HCT116 (cell line): Measurements from ENCODE around the gene UTS2B. TPM values are rescaled to one million over a fixed set of nuclear protein-coding genes. Genes with fewer than 3 reads are reported as not detected.

ENCODE experiments used
- ATAC-seq: fragments of 200-7000 bp; cut with Tn5 transposase; 2 replicates; pipeline ENCODE4 v1.9.1; 2020; ENCODE audit warnings: mild to moderate bottlenecking, moderate library complexity
- BruUV-seq: library from RNA; stranded (reverse); fragments of 400-500 nt; replicated peaks from 2 replicates; lab custom pipeline; 2021; lab: Mats Ljungman, UMichigan
- CTCF ChIA-PET: fragments of 300-600 bp; sonication (Branson Sonifier 250); formaldehyde crosslinking; loops from one replicate; lab custom pipeline; 2021; ENCODE audit warnings: antibody characterized with exemption; lab: Charles Lee
- POLR2A ChIA-PET: fragments of 300-600, 350-600 bp; sonication (Branson Sonifier 250); formaldehyde crosslinking; loops from one replicate; lab custom pipeline; 2021; ENCODE audit warnings: antibody characterized with exemption; lab: Charles Lee
- RAD21 ChIA-PET, 2 experiments: fragments of 300-600 bp; sonication (Branson Sonifier 250); formaldehyde crosslinking; loops; one replicate each; lab custom pipeline; 2023; ENCODE audit warnings: low total read pairs in 2 of 2; ENCODE audit not compliant: uncharacterized antibody in 2 of 2, unreplicated experiment in 2 of 2, low non-redundant PET in 1 of 2; lab: Charles Lee
- DNase-seq: peaks from one replicate; pipeline ENCODE4 v3.0.0-alpha.2; 2010; ENCODE audit warnings: low read depth, low spot score
- H2AFZ ChIP-seq: fragments of 200-600 bp; shearing (Covaris generic), sonication (generic); 2 replicates; pipeline ENCODE4 v1.6.1; 2017; ENCODE audit warnings: low read depth, mixed run types, mixed read lengths, antibody characterized with exemption, low read length; ENCODE audit not compliant: poor library complexity, severe bottlenecking
- H3K27ac ChIP-seq: 2 replicates; pipeline ENCODE4 v1.5.1; 2012; ENCODE audit warnings: low read depth, low read length
- H3K27me3 ChIP-seq: fragments of 200-600 bp; sonication (generic); 2 replicates; pipeline ENCODE4 v1.6.1; 2016; ENCODE audit warnings: mixed run types, low read length, mixed read lengths; ENCODE audit not compliant: insufficient read depth
- H3K36me3 ChIP-seq, 2 experiments: fragments of 200-500 bp in 1 of 2; fragments of 200-600 bp in 1 of 2; sonication (Bioruptor generic) in 1 of 2; sonication (generic) in 1 of 2; 2 replicates each; pipeline versions ENCODE4 v1.5.1 to v1.6.1; 2014 to 2016; ENCODE audit warnings: low read length in 2 of 2, inconsistent platforms in 1 of 2, mixed read lengths in 1 of 2, mixed run types in 1 of 2; ENCODE audit not compliant: insufficient read depth in 2 of 2, control insufficient read depth in 1 of 2
- H3K4me1 ChIP-seq, 2 experiments: fragments of 200-600 bp in 1 of 2; sonication (generic) in 1 of 2; 2 replicates each; pipeline versions ENCODE4 v1.5.1 to v1.6.1; 2012 to 2017; ENCODE audit warnings: low read length in 2 of 2, inconsistent platforms in 1 of 2, mild to moderate bottlenecking in 1 of 2, mixed read lengths in 1 of 2, mixed run types in 1 of 2, moderate library complexity in 1 of 2; ENCODE audit not compliant: insufficient read depth in 2 of 2, control insufficient read depth in 1 of 2
- H3K4me2 ChIP-seq: fragments of 200-600 bp; sonication (generic); 2 replicates; pipeline ENCODE4 v1.6.1; 2017; ENCODE audit warnings: mixed run types, low read length, mixed read lengths
- H3K4me3 ChIP-seq, 2 experiments: fragments of 200-600 bp in 1 of 2; sonication (generic) in 1 of 2; replicated peaks in 1 of 2; 2 replicates each; pipeline ENCODE4 v1.5.1; 2011 to 2016; ENCODE audit warnings: low read length in 2 of 2, control low read depth in 1 of 2, low read depth in 1 of 2, mild to moderate bottlenecking in 1 of 2, mixed read lengths in 1 of 2, mixed run types in 1 of 2
- H3K79me2 ChIP-seq: fragments of 200-600 bp; sonication (generic); 2 replicates; pipeline ENCODE4 v1.6.1; 2017; ENCODE audit warnings: mild to moderate bottlenecking, mixed run types, low read length, moderate library complexity, mixed read lengths; ENCODE audit not compliant: insufficient read depth
- H3K9ac ChIP-seq: fragments of 200-600 bp; sonication (generic); 2 replicates; pipeline ENCODE4 v1.6.1; 2016; ENCODE audit warnings: low read length, mixed read lengths
- H3K9me2 ChIP-seq: fragments of 200-600 bp; sonication (generic), shearing (Covaris generic); 2 replicates; pipeline ENCODE4 v1.6.1; 2017; ENCODE audit warnings: mixed run types, mild to moderate bottlenecking, moderate library complexity; ENCODE audit not compliant: insufficient read depth
- H3K9me3 ChIP-seq, 2 experiments: fragments of 200-500 bp in 1 of 2; fragments of 200-600 bp in 1 of 2; sonication (Bioruptor generic) in 1 of 2; sonication (generic) in 1 of 2; 2 replicates each; pipeline ENCODE4 v1.6.1; 2014 to 2017; ENCODE audit warnings: low read length in 2 of 2, mixed read lengths in 2 of 2, inconsistent platforms in 1 of 2, low read depth in 1 of 2, mild to moderate bottlenecking in 1 of 2, mixed run types in 1 of 2, moderate library complexity in 1 of 2; ENCODE audit not compliant: control insufficient read depth in 1 of 2, insufficient read depth in 1 of 2
- H4K20me1 ChIP-seq: fragments of 200-600 bp; sonication (generic), shearing (Covaris generic); 2 replicates; pipeline ENCODE4 v1.6.1; 2017; ENCODE audit warnings: mixed run types, mild to moderate bottlenecking, moderate library complexity; ENCODE audit not compliant: insufficient read depth
- EGR1 ChIP-seq: IDR thresholded peaks from 2 replicates; pipeline ENCODE4 v1.6.1; 2012; ENCODE audit warnings: low read depth
- POLR2A ChIP-seq: IDR thresholded peaks from 2 replicates; pipeline ENCODE4 v1.7.0; 2011; ENCODE audit warnings: borderline replicate concordance; ENCODE audit not compliant: insufficient read depth, insufficient read length; ENCODE audit errors: extremely low read depth
- POLR2AphosphoS5 ChIP-seq: IDR thresholded peaks from 2 replicates; pipeline ENCODE4 v1.6.1; 2011; ENCODE audit warnings: mild to moderate bottlenecking, low read depth, low read length, moderate library complexity
- SIN3A ChIP-seq: IDR thresholded peaks from 2 replicates; pipeline ENCODE4 v1.6.1; 2012; ENCODE audit warnings: low read depth
- YY1 ChIP-seq: IDR thresholded peaks from 2 replicates; pipeline ENCODE4 v1.6.1; 2011; ENCODE audit warnings: low read length, low read depth, moderate library complexity, mild to moderate bottlenecking; ENCODE audit not compliant: insufficient replicate concordance; ENCODE audit errors: extremely low read depth
- ZBTB33 ChIP-seq: IDR thresholded peaks from 2 replicates; pipeline ENCODE4 v1.6.1; 2011; ENCODE audit warnings: mild to moderate bottlenecking, low read length, moderate library complexity; ENCODE audit not compliant: insufficient replicate concordance; ENCODE audit errors: extremely low read depth
- intact Hi-C: fragments of 100-400 bp; cut with micrococcal nuclease; formaldehyde crosslinking; loops from 2 replicates; pipeline ENCODE4 v1.10.0; 2022
- total RNA-seq: library from RNA; stranded (reverse); gene quantifications from one replicate; pipeline ENCODE4 v1.2.1, GENCODE V29; 2021; ENCODE audit not compliant: unreplicated experiment

The UTS2B gene
- total RNA-seq, 1 experiment from 2014 or later: 0.59 TPM

GRCh38 chr3:191269289-191270085 lies 60.8 kb downstream of the UTS2B start:
- intact Hi-C loops: no loop called here
- ATAC-seq (no peak), DNase-seq (no peak)
- BruUV-seq: no TSS peak
- TF ChIP-seq YY1 (no peak), SIN3A (no peak), ZBTB33 (no peak)
- POLR2A ChIA-PET: no interaction called here
- Histone ChIP-seq H3K36me3 (no peaks in the 10 kb centered on the region), H3K9me2 (no peaks in the 10 kb centered on the region), H3K27me3 (no peaks in the 10 kb centered on the region), H3K9ac (no peak overlapping the region), H2AFZ (no peak overlapping the region), H4K20me1 (no peaks in the 10 kb centered on the region), H3K4me2 (no peak overlapping the region), H3K4me1 (no peaks in the 10 kb centered on the region), H3K27ac (no peak overlapping the region), H3K79me2 (no peaks in the 10 kb centered on the region), H3K9me3 (no peaks in the 10 kb centered on the region), H3K4me3 (no peak overlapping the region)
- RAD21 ChIA-PET: no interaction called here
- CTCF ChIA-PET: no interaction called here

DNA sequence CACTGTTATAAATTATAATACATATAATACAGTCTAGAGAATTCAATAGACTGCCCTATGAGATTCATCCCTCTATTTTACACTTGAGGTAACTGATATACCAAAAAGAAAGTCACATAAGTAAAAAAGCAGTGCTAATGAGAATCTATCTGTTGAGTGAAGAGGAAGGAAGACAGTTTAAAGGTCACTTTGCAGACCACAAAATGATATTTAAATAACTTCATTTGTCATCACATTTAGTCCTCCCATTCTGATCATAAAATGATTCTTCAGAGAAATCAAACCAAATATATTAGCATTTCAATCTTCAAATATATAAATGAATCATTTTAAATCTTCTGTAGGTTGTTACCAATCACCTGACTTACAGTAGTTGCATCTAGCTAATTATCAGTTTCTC lies 61.6 kb downstream of the UTS2B start:
- no peak overlapping the region for H3K4me2 ChIP-seq
- no peak overlapping the region for H3K4me3 ChIP-seq
- no peak for ATAC-seq
- POLR2A ChIA-PET: no interaction called here
- no peaks in the 10 kb centered on the region for H3K9me3 ChIP-seq
- no TSS peak for BruUV-seq
- no peaks in the 10 kb centered on the region for H3K9me2 ChIP-seq
- TF ChIP-seq POLR2A (no peak), POLR2AphosphoS5 (no peak), EGR1 (no peak)
- TF ChIP-seq, all 23 proteins: peak for 0
- Histone ChIP-seq H4K20me1 (no peaks in the 10 kb centered on the region), H3K4me1 (no peaks in the 10 kb centered on the region), H3K36me3 (no peaks in the 10 kb centered on the region), H3K27ac (no peak overlapping the region), H3K79me2 (no peaks in the 10 kb centered on the region), H3K9ac (no peak overlapping the region), H3K27me3 (no peaks in the 10 kb centered on the region), H2AFZ (no peak overlapping the region)
- DNase-seq: no peak
- ChIA-PET RAD21 (no interaction called here), CTCF (no interaction called here)
- intact Hi-C loops: no loop called here
